Measurements from ENCODE around the gene HS1BP3. TPM values are rescaled to one million over a fixed set of nuclear protein-coding genes. Genes with fewer than 3 reads are reported as not detected.

The HS1BP3 gene
- total RNA-seq, 5 donors from 2014 or later (not counting 1 experiment from before 2014, with no cell fraction given): 11.1 to 20.7 (median 17.2) TPM

DNA sequence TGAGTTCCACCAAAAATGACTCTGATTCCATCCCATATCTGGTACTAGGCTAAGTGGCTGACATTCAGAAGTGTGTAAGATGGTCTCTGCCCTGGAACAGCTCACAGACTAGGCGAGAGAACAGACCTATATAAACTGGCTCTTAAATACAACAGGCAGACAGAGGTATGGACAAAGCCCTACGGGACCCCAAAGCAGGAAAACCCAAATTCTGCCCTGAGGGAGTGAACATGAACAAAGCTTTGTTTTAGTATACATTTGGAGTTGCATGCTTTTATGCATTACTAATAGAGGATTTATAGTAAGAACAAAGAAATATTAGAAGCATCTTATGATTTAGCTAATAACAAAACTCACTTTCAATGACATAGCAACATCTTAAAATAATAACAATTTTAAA is 41.2 kb upstream of the HS1BP3 start:
- Mint-ChIP-seq H3K4me1 (no peaks in the 10 kb centered on the region), H3K27ac (no peak overlapping the region), H3K9me3 (no peaks in the 10 kb centered on the region), H3K36me3 (peaks cover 48% of the 10 kb centered on the region), H3K4me3 (no peak overlapping the region), H3K27me3 (no peaks in the 10 kb centered on the region)
- CTCF ChIA-PET: interaction anchor here (0.6 to 1.5 kb wide), 2 partner anchors 11 to 14 kb away, joined by 3 to 6 read pairs; no protein-coding TSS in a partner anchor
- no peak for DNase-seq
- POLR2A ChIA-PET: interaction anchor here in 1 of 2 donors (0.7 kb wide), 1 partner anchor 341 kb away, joined by 3 read pairs; no protein-coding TSS in a partner anchor
- no CpG with 5 or more reads among the region's 2 CpGs for WGBS (ENCODE audit: insufficient coverage)
- Histone ChIP-seq H3K36me3 (ENCODE audit: control insufficient read depth in 2 of 2, extremely low read depth in 1 of 2, insufficient read depth in 1 of 2, low read length in 1 of 2) (peaks cover 2 to 25% of the 10 kb centered on the region in 2 donors), H3K9me3 (no peaks in the 10 kb centered on the region), H3K4me1 (ENCODE audit: control insufficient read depth in 1 of 2, extremely low read depth in 1 of 2, insufficient read depth in 2 of 2, low read length in 2 of 2) (no peaks in the 10 kb centered on the region), H3K27me3 (replicated peaks in 1 of 2; ENCODE audit: control insufficient read depth in 2 of 2, extremely low read depth in 1 of 2, insufficient read depth in 2 of 2, low read length in 1 of 2) (no peaks in the 10 kb centered on the region), H3K27ac (ENCODE audit: low read length) (no peak overlapping the region), H3K4me3 (ENCODE audit: control insufficient read depth in 1 of 2, extremely low read depth in 1 of 2, low read length in 1 of 2) (no peak overlapping the region)
- ATAC-seq (replicated peaks in 1 of 4): no peak

DNA sequence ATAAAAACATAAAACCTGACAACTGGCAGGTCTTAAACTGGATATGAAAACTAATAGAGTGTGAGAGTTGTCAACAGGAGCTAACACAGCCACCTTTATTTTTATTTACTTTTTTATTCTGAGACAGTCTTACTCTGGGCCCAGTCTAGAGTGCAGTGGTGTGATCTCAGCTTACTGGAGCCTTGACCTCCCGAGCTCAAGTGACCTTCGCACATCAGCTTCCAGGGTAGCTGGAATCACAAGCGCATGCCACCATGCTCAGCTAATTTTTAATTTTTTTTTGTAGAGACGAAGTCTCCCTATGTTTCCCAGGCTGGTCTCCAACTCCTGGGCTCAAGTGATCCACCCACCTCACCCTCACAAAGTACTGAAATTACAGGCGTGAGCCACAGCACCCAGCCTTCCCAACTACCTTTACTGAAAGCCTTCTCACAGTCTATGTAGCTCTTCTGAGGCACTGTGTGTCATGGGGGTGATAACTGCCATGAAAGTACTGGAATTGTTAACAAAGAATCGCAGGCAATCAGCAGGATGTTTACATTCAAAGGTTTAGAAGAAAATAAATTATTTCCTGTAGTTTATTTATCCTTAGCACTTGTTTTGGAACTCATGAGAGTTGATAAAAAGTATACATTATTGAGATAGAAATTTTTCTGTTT is 40.3 kb upstream of the HS1BP3 start:
- Histone ChIP-seq H3K36me3 (ENCODE audit: control insufficient read depth in 2 of 2, extremely low read depth in 1 of 2, insufficient read depth in 1 of 2, low read length in 1 of 2) (peaks cover 2 to 27% of the 10 kb centered on the region in 2 donors), H3K4me1 (ENCODE audit: control insufficient read depth in 1 of 2, extremely low read depth in 1 of 2, insufficient read depth in 2 of 2, low read length in 2 of 2) (no peaks in the 10 kb centered on the region), H3K27ac (ENCODE audit: low read length) (no peak overlapping the region), H3K27me3 (replicated peaks in 1 of 2; ENCODE audit: control insufficient read depth in 2 of 2, extremely low read depth in 1 of 2, insufficient read depth in 2 of 2, low read length in 1 of 2) (no peaks in the 10 kb centered on the region), H3K9me3 (no peaks in the 10 kb centered on the region), H3K4me3 (ENCODE audit: control insufficient read depth in 1 of 2, extremely low read depth in 1 of 2, low read length in 1 of 2) (no peak overlapping the region)
- DNase-seq (no peak), ATAC-seq (replicated peaks in 1 of 4) (no peak)
- 97% methylated on average over 4 of the region's 6 CpGs for WGBS (ENCODE audit: insufficient coverage)
- no peaks in the 10 kb centered on the region for H3K9me3 Mint-ChIP-seq
- H3K4me1 Mint-ChIP-seq: no peaks in the 10 kb centered on the region
- peaks cover 53% of the 10 kb centered on the region for H3K36me3 Mint-ChIP-seq
- no peak overlapping the region for H3K4me3 Mint-ChIP-seq
- ChIA-PET CTCF (interaction anchor here (0.5 to 1.5 kb wide), 3 partner anchors 12 to 20 kb away, joined by 3 to 6 read pairs (median 3); no protein-coding TSS in a partner anchor), POLR2A (interaction anchor here (0.6 to 0.7 kb wide), 2 partner anchors 342 to 374 kb away, joined by 3 read pairs; no protein-coding TSS in a partner anchor)
- H3K27ac Mint-ChIP-seq: no peak overlapping the region
- H3K27me3 Mint-ChIP-seq: no peaks in the 10 kb centered on the region

DNA sequence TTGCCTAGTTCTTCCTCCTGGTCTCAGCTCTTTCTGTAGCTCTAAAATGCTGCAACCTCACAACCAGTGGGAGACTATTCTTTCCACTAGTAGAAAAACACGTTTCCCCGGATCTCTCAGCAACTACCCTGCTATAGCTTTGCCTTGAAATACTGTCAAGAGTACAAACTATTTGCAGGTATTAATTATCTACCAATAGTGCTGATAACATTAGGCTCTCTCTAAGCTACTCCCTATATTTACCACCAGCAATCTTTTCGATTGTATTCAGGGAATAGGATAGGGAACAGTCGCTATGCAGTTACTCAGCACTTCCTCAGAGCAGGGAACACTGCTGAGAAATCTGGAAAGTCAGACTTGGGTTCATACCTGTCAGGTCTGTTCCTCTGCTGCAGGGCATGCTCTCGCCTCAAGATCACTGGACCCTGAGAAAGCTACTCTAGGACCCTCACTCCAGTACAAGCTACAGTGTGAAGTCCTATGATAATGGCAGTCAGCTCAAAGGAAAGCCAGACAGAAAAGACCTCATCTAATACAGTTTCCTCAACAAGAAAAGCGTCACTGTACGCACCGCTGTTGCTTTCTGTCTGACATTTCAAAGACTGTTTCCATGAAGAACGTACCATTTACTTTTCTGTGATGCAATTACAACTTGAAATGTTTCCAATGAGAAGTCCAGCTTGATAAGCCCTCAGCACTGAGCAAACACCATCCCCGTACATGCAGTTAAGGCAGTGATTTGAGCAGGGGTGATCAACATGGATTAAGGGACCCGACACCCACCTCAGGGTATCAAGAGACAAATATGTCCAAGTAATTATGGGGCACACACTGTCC is 38.7 kb upstream of the HS1BP3 start:
- 83% methylated on average over 6 of the region's 11 CpGs for WGBS (ENCODE audit: insufficient coverage)
- ATAC-seq (replicated peaks in 1 of 4): no peak

DNA sequence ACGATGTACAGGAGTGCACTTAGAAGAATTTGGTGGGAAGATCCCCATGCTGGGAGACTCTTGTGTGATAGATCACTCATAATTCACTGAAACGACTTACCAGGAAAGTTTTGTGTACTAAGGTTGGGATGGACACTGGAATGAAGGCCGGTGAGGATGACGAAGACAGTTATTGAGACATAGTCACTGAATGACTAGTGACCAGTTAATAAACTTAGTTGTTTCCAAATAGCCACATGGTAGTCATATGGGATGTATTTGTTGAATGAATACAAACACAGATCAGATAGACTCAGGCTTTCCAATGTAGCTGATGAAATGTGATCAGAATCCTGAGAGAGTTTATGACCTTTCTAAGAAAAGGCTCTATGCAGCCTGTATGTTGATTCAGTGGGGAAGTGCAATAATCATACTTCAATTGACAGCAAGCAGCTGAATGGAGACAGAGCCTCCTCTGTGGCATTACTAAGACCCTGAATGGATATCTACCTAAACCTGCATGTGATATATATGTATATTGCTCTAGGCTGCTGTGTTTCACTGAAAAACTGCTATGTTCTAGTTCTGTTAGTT is 36.4 kb upstream of the HS1BP3 start:
- POLR2A ChIA-PET: no interaction called here
- H3K4me3 Mint-ChIP-seq: no peak overlapping the region
- H3K36me3 Mint-ChIP-seq: peaks cover 69% of the 10 kb centered on the region
- no peaks in the 10 kb centered on the region for H3K9me3 Mint-ChIP-seq
- H3K9me3 ChIP-seq: no peaks in the 10 kb centered on the region
- WGBS (ENCODE audit: insufficient coverage): 100% methylated on average over 3 of the region's 4 CpGs
- H3K4me3 ChIP-seq (ENCODE audit: control insufficient read depth in 1 of 2, extremely low read depth in 1 of 2, low read length in 1 of 2): no peak overlapping the region
- ATAC-seq (replicated peaks in 1 of 4) (no peak), DNase-seq (no peak)
- H3K27ac Mint-ChIP-seq: no peak overlapping the region
- H3K27me3 Mint-ChIP-seq: no peaks in the 10 kb centered on the region
- CTCF ChIA-PET: no interaction called here
- no peak overlapping the region for H3K27ac ChIP-seq (ENCODE audit: low read length)
- peaks cover 0 to 8% (median 5%) of the 10 kb centered on the region in 3 donors for H3K4me1 Mint-ChIP-seq
- no peaks in the 10 kb centered on the region for H3K4me1 ChIP-seq (ENCODE audit: control insufficient read depth in 1 of 2, extremely low read depth in 1 of 2, insufficient read depth in 2 of 2, low read length in 2 of 2)
- no peaks in the 10 kb centered on the region for H3K27me3 ChIP-seq (replicated peaks in 1 of 2; ENCODE audit: control insufficient read depth in 2 of 2, extremely low read depth in 1 of 2, insufficient read depth in 2 of 2, low read length in 1 of 2)
- peaks cover 0 to 38% of the 10 kb centered on the region in 2 donors for H3K36me3 ChIP-seq (ENCODE audit: control insufficient read depth in 2 of 2, extremely low read depth in 1 of 2, insufficient read depth in 1 of 2, low read length in 1 of 2)

More for the DNA sequence above, 38.7 kb upstream of the HS1BP3 start:
- ChIA-PET POLR2A (no interaction called here), CTCF (interaction anchor here (0.8 to 1.2 kb wide), 2 partner anchors 28 to 353 kb away, joined by 3 to 4 read pairs; no protein-coding TSS in a partner anchor)
- Histone ChIP-seq H3K4me1 (ENCODE audit: control insufficient read depth in 1 of 2, extremely low read depth in 1 of 2, insufficient read depth in 2 of 2, low read length in 2 of 2) (no peaks in the 10 kb centered on the region), H3K4me3 (ENCODE audit: control insufficient read depth in 1 of 2, extremely low read depth in 1 of 2, low read length in 1 of 2) (no peak overlapping the region), H3K27me3 (replicated peaks in 1 of 2; ENCODE audit: control insufficient read depth in 2 of 2, extremely low read depth in 1 of 2, insufficient read depth in 2 of 2, low read length in 1 of 2) (no peaks in the 10 kb centered on the region), H3K9me3 (no peaks in the 10 kb centered on the region), H3K27ac (ENCODE audit: low read length) (no peak overlapping the region), H3K36me3 (ENCODE audit: control insufficient read depth in 2 of 2, extremely low read depth in 1 of 2, insufficient read depth in 1 of 2, low read length in 1 of 2) (peaks cover 2 to 38% of the 10 kb centered on the region in 2 donors)
- Mint-ChIP-seq H3K27ac (no peak overlapping the region), H3K9me3 (no peaks in the 10 kb centered on the region), H3K27me3 (no peaks in the 10 kb centered on the region), H3K36me3 (peaks cover 58% of the 10 kb centered on the region), H3K4me1 (no peaks in the 10 kb centered on the region), H3K4me3 (no peak overlapping the region)
- DNase-seq: no peak

DNA sequence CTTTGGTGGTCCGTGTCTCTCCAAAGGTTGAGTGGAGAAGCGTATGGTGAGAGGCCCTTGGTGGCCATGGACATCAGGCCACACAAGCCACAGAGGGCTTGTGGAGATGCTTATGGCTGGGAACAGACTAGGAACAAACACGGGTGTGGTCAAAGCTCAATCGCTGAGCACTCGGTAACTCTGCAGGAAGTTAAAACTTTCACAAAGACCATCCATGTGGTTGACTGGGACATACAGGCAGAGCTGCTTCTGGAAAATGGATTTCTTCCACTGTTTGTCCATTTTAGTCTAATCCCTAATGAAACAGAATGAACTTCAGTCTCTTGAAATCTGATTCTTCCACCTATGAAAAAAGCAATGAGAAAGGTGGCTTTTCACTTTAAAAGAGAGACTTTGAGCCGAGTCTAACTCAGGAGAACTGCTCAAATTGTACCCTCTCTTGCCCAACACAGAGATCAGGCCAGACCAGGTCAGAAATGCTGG is 33.7 kb upstream of the HS1BP3 start:
- CTCF ChIA-PET: interaction anchor here in 1 of 2 donors (1.1 kb wide), 1 partner anchor 29 kb away, joined by 4 read pairs; no protein-coding TSS in a partner anchor
- 86% methylated on average over 3 of the region's 6 CpGs for WGBS (ENCODE audit: insufficient coverage)
- no peak overlapping the region for H3K27ac Mint-ChIP-seq
- POLR2A ChIA-PET: no interaction called here
- Histone ChIP-seq H3K27ac (ENCODE audit: low read length) (no peak overlapping the region), H3K36me3 (ENCODE audit: control insufficient read depth in 2 of 2, extremely low read depth in 1 of 2, insufficient read depth in 1 of 2, low read length in 1 of 2) (peaks cover 4 to 49% of the 10 kb centered on the region in 2 donors), H3K4me3 (ENCODE audit: control insufficient read depth in 1 of 2, extremely low read depth in 1 of 2, low read length in 1 of 2) (no peak overlapping the region), H3K9me3 (no peaks in the 10 kb centered on the region), H3K4me1 (ENCODE audit: control insufficient read depth in 1 of 2, extremely low read depth in 1 of 2, insufficient read depth in 2 of 2, low read length in 2 of 2) (no peaks in the 10 kb centered on the region), H3K27me3 (replicated peaks in 1 of 2; ENCODE audit: control insufficient read depth in 2 of 2, extremely low read depth in 1 of 2, insufficient read depth in 2 of 2, low read length in 1 of 2) (no peaks in the 10 kb centered on the region)
- no peaks in the 10 kb centered on the region for H3K9me3 Mint-ChIP-seq
- DNase-seq (no peak), ATAC-seq (replicated peaks in 1 of 4) (no peak)
- no peak overlapping the region for H3K4me3 Mint-ChIP-seq
- peaks cover 0 to 9% (median 5%) of the 10 kb centered on the region in 3 donors for H3K4me1 Mint-ChIP-seq
- peaks cover 64% of the 10 kb centered on the region for H3K36me3 Mint-ChIP-seq
- no peaks in the 10 kb centered on the region for H3K27me3 Mint-ChIP-seq

Measured in T-cell (primary cell).